HG03565 (cell line): ENCODE data around the gene KPRP.

Experiments
- ATAC-seq: cut with Tn5 transposase; IDR thresholded peaks from one replicate; pipeline ENCODE4 v1.9.1; 2021; ENCODE audit warnings: mild to moderate bottlenecking, moderate library complexity; ENCODE audit not compliant: unreplicated experiment

The KPRP gene

GRCh38 chr1:152768847-152769533 lies 11.2 kb downstream of the KPRP start:
- no peak for ATAC-seq

GRCh38 chr1:152770411-152770810 lies 12.6 kb downstream of the KPRP start:
- ATAC-seq: no peak

- ATAC-seq: no peak
These were observed 17.1 kb downstream of the KPRP start, which contains the start of gene LCE1F for GRCh38 chr1:152774875-152775274. TSS of gene LCE1F (plus strand) at chr1:152775140. CDS start at chr1:152776372, 1,232 bp downstream.

GRCh38 chr1:152776361-152776760 lies 18.5 kb downstream of the KPRP start:
- ATAC-seq: no peak

DNA sequence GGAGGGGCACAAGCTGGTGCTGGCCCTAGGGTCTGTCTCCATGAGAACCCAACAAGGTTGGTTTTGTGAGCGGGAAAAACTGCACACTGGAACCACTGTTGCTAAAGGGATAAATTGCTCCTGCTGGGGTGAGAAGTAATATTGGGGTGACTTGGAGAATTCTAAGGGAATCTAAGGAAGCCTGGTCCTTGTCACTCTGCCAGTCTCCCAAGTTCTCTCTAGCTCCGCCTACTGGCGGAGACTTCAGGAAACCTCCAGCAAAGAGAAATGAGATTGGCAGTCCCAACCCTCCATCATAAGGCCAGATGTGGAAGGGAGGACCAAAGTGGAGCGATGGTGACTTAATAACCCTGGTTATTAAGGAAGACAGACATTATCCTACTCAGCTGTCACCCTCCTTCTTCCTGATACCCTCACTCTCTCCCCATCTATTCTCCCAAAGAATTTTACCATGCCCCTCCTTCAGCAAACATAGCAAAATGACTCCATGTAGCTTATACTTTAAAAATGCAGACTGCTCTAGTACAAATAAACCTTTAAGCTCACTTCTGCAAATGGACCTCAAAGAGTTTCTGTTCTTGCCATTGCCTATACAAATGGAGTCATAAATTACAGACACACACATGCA lies 19.8 kb downstream of the KPRP start:
- ATAC-seq: no peak

- no peak for ATAC-seq
These were observed 25.3 kb downstream of the KPRP start for GRCh38 chr1:152783095-152783494.

DNA sequence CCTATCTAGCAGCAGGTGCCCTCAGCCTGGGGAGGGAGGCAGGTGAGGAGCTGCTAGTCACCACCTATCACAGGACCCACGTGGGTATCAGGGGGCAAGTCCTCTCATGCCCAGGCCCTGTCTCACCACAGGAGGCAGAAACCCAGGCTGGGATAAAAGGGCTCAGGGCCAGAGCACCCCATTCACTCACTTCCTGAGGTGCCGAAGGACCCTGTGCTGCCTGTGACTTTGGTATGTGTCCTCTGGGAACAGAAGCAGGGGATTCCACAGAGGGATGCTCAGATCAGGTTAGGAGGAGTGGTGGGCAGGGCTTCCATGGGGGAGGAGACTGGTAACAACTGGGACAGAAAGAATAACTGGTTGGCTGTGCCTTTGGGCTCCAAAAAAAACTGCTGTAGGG lies 28.3 kb downstream of the KPRP start, which contains the start of gene LCE1E:
LCE1E (plus strand) TSS at position 181 of the 400 bp plus-strand sequence. CDS start 1,043 bp downstream, outside the sequence.
- no peak for ATAC-seq

DNA sequence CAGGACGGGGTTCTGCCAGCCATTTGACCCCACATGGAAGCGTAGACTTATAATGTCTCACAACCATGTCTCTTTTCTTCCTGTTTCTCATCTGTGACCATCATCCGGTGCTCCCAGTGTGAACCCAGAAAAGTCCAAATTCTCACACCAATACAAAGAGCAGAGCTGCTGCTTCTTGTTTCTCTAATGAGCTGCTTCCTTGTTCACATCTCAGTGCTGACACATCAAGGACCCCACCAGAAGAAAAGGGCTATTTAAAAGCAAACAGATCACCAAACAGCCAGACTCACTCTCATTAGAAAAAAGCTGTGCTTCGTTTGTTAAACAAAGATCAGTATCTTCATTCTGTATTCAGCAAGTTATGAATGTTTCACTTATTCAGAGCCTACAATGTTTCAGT lies 37.9 kb downstream of the KPRP start:
- no peak for ATAC-seq

DNA sequence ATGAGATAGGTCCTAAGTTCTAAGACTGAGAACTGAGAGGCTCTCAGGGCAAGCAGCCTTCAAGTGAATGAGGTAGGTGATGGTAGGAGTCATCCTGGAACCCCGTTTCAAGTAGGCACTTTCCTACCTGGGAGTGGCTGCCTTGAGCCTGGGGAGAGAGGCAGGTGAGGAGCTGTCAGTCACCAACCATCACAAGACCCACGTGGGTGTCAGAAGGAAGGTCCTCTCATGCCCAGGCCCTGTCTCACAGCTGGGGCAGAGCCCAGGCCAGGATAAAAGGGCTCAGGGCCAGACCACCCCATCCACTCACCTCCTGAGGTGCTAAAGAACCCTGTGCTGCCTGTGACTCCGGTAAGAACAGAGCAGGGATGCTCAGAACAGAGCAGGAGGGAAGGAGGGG lies 38.6 kb downstream of the KPRP start, which contains the start of gene LCE1D:
LCE1D (plus strand) TSS at position 301 of the 400 bp plus-strand sequence. CDS start 1,074 bp downstream, outside the sequence.
- ATAC-seq: no peak

DNA sequence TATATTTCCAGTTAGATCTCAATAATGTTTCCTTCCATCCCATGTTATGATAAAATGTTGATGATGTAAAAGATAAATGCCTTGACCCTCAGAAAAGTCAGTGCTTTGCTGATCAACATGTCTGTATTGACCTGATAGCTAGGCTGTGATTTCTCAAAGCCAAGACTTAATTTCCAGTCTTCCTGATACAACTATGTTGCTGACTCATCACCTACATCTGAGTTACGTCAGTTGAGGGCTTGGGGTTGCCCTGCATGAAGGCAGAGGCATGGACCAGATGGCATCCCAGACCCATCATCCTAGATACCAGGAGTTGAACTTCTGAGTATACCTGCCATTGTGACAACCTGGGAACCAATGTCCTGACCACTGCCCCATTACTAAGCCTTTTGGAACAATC lies 43.5 kb downstream of the KPRP start:
- ATAC-seq: no peak

GRCh38 chr1:152806576-152806975 lies 48.8 kb downstream of the KPRP start, which contains the start of gene LCE1C:
TSS of gene LCE1C (minus strand) at chr1:152806651. CDS start at chr1:152805478, 1,173 bp downstream.
- ATAC-seq: no peak

- no peak for ATAC-seq
These were observed 53.2 kb downstream of the KPRP start for GRCh38 chr1:152811050-152811449.
